ENCODE data around the gene CEP95.

GRCh38 chr17:64555281-64555680 lies 48.5 kb downstream of the CEP95 start:
- no peak for TF ChIP-seq CTCF (conservative IDR thresholded peaks at IDR 0.05; ENCODE audit: low read length)
- TF ChIP-seq EZH2phosphoT487 (IDR thresholded peaks at IDR 0.05; ENCODE audit: borderline replicate concordance) = no peak

Measured in Loucy (cell line).